Measurements from ENCODE around the gene SYDE2.

GRCh38 chr1:85135392-85135798 lies 65.4 kb downstream of the SYDE2 start:
- TF ChIP-seq CTCF (conservative IDR thresholded peaks at IDR 0.05 in 1 of 2, IDR thresholded peaks at IDR 0.05 in 1 of 2; ENCODE audit: extremely low read depth in 1 of 2, insufficient read depth in 1 of 2, low read depth in 1 of 2, low read length in 2 of 2) (no peak), EZH2 (IDR thresholded peaks at IDR 0.05; ENCODE audit: borderline replicate concordance, low read length) (no peak)
